ENCODE data around the gene GABBR2. TPM values are rescaled to one million over a fixed set of nuclear protein-coding genes. Genes with fewer than 3 reads are reported as not detected.
"Not testable (repeated sequence)": the region's sequence is repeated elsewhere in the genome, so short reads cannot be mapped to it uniquely, and the experiment has no call there.

GABBR2 gene
- total RNA-seq, 1 experiment from 2014 or later: 0.33 TPM

GRCh38 chr9:98471185-98471584, 237.6 kb downstream of the GABBR2 start:
- BruUV-seq (replicated peaks): no TSS peak
- Mint-ChIP-seq H3K9me3 (ENCODE audit: low read depth, unreplicated experiment) (peaks cover 3% of the 10 kb centered on the region), H3K36me3 (ENCODE audit: insufficient read depth, unreplicated experiment) (no peaks in the 10 kb centered on the region), H3K27ac (ENCODE audit: unreplicated experiment) (no peak overlapping the region), H3K4me1 (ENCODE audit: low read depth, unreplicated experiment) (no peaks in the 10 kb centered on the region), H3K4me3 (ENCODE audit: low read depth, unreplicated experiment) (no peak overlapping the region), H3K27me3 (ENCODE audit: unreplicated experiment) (peaks cover 48% of the 10 kb centered on the region)
- TF ChIP-seq, protein P1, sequence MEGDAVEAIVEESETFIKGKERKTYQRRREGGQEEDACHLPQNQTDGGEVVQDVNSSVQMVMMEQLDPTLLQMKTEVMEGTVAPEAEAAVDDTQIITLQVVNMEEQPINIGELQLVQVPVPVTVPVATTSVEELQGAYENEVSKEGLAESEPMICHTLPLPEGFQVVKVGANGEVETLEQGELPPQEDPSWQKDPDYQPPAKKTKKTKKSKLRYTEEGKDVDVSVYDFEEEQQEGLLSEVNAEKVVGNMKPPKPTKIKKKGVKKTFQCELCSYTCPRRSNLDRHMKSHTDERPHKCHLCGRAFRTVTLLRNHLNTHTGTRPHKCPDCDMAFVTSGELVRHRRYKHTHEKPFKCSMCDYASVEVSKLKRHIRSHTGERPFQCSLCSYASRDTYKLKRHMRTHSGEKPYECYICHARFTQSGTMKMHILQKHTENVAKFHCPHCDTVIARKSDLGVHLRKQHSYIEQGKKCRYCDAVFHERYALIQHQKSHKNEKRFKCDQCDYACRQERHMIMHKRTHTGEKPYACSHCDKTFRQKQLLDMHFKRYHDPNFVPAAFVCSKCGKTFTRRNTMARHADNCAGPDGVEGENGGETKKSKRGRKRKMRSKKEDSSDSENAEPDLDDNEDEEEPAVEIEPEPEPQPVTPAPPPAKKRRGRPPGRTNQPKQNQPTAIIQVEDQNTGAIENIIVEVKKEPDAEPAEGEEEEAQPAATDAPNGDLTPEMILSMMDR (IDR thresholded peaks at IDR 0.05; ENCODE audit: unreplicated experiment): no peak
- no peak for DNase-seq
- intact Hi-C loops (cut with micrococcal nuclease; ENCODE audit: unreplicated experiment): no loop called here
- CTCF ChIA-PET: no interaction called here

DNA sequence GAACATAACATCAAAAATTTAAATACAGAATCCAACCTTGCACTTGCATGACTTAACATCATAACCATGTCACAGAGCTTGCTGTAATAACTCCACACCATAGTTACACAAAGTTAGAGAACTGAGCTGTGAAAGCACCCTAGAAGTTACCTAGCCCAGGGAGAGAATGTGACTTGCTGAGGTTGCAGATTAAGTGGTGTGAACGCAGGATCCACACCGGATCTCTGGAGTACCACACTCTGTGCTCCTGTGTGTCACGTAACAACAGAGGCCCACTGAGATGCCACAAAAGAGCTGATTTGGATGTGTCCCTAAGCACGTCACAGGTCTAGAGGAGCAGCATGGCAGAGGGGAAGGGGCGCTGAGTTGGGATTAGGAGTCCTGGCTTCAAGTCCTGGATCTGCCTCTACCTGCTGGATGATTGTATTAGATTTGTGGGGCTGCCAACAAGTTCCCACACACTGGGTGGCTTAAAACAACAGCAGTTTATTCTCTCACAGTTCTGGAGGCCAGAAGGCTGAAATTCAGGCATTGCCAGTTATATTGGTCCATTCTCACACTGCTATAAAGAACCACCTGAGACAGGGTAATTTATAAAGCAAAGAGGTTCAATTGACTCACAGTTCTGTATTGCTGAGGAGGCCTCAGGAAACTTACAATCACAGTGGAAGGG, 240.0 kb downstream of the GABBR2 start:
- H3K4me1 Mint-ChIP-seq (ENCODE audit: low read depth, unreplicated experiment): no peaks in the 10 kb centered on the region
- H3K36me3 Mint-ChIP-seq (ENCODE audit: insufficient read depth, unreplicated experiment): no peaks in the 10 kb centered on the region
- H3K9me3 Mint-ChIP-seq (ENCODE audit: low read depth, unreplicated experiment): peaks cover 3% of the 10 kb centered on the region
- TF ChIP-seq, protein P1 (IDR thresholded peaks at IDR 0.05; ENCODE audit: unreplicated experiment): no peak
- no peak overlapping the region for H3K4me3 Mint-ChIP-seq (ENCODE audit: low read depth, unreplicated experiment)
- CTCF ChIA-PET: no interaction called here
- H3K27ac Mint-ChIP-seq (ENCODE audit: unreplicated experiment): no peak overlapping the region
- intact Hi-C loops (cut with micrococcal nuclease; ENCODE audit: unreplicated experiment): no loop called here
- BruUV-seq (replicated peaks): no TSS peak
- H3K27me3 Mint-ChIP-seq (ENCODE audit: unreplicated experiment): peaks cover 41% of the 10 kb centered on the region
- DNase-seq: no peak

GRCh38 chr9:98465799-98466198, 242.9 kb downstream of the GABBR2 start:
- no peak overlapping the region for H3K27ac Mint-ChIP-seq (ENCODE audit: unreplicated experiment)
- intact Hi-C loops (cut with micrococcal nuclease; ENCODE audit: unreplicated experiment): no loop called here
- H3K4me1 Mint-ChIP-seq (ENCODE audit: low read depth, unreplicated experiment): no peaks in the 10 kb centered on the region
- CTCF ChIA-PET: no interaction called here
- peaks cover 9% of the 10 kb centered on the region for H3K9me3 Mint-ChIP-seq (ENCODE audit: low read depth, unreplicated experiment)
- H3K27me3 Mint-ChIP-seq (ENCODE audit: unreplicated experiment): peaks cover 41% of the 10 kb centered on the region
- no peaks in the 10 kb centered on the region for H3K36me3 Mint-ChIP-seq (ENCODE audit: insufficient read depth, unreplicated experiment)
- TF ChIP-seq, protein P1 (IDR thresholded peaks at IDR 0.05; ENCODE audit: unreplicated experiment): no peak
- DNase-seq: no peak
- H3K4me3 Mint-ChIP-seq (ENCODE audit: low read depth, unreplicated experiment): no peak overlapping the region
- no TSS peak for BruUV-seq (replicated peaks)

GRCh38 chr9:98464156-98464690, 244.5 kb downstream of the GABBR2 start:
- CTCF ChIA-PET; BruUV-seq (replicated peaks); DNase-seq; H3K27ac Mint-ChIP-seq (ENCODE audit: unreplicated experiment); H3K4me1 Mint-ChIP-seq (ENCODE audit: low read depth, unreplicated experiment); intact Hi-C loops (cut with micrococcal nuclease; ENCODE audit: unreplicated experiment); H3K4me3 Mint-ChIP-seq (ENCODE audit: low read depth, unreplicated experiment); H3K9me3 Mint-ChIP-seq (ENCODE audit: low read depth, unreplicated experiment); H3K36me3 Mint-ChIP-seq (ENCODE audit: insufficient read depth, unreplicated experiment): not testable (repeated sequence)
- H3K27me3 Mint-ChIP-seq (ENCODE audit: unreplicated experiment): peaks cover 26% of the 10 kb centered on the region

DNA sequence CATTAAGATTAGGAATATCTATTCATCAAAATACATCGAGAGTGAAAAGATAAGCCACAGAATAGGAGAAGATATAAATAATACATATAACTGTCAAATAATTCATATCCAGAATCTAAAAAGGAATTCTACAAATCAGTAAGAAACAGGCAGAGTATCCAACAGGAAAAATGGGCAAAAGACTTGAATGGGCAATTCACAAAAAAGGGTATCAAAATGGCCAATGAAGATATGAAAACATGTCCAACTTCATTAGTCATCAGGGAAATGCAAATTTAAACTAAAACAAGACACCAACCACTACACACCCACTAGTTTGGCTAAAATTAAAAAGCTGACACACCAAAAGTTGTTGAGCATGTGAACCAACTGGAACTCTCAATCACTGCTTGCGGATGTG, 246.4 kb downstream of the GABBR2 start:
- Mint-ChIP-seq H3K4me3 (ENCODE audit: low read depth, unreplicated experiment) (no peak overlapping the region), H3K36me3 (ENCODE audit: insufficient read depth, unreplicated experiment) (no peaks in the 10 kb centered on the region), H3K27me3 (ENCODE audit: unreplicated experiment) (peaks cover 21% of the 10 kb centered on the region), H3K27ac (ENCODE audit: unreplicated experiment) (no peak overlapping the region), H3K9me3 (ENCODE audit: low read depth, unreplicated experiment) (peaks cover 9% of the 10 kb centered on the region), H3K4me1 (ENCODE audit: low read depth, unreplicated experiment) (no peaks in the 10 kb centered on the region)
- CTCF ChIA-PET: no interaction called here
- BruUV-seq (replicated peaks): no TSS peak
- TF ChIP-seq, protein P1 (IDR thresholded peaks at IDR 0.05; ENCODE audit: unreplicated experiment): no peak
- no peak for DNase-seq
- intact Hi-C loops (cut with micrococcal nuclease; ENCODE audit: unreplicated experiment): no loop called here
